ENCODE data around the gene ZNRD2.

The ZNRD2 gene

GRCh38 chr11:65574109-65574810 lies 4.0 kb downstream of the ZNRD2 start:
- DNase-seq, result peak; percentile 70 to 84

- DNase-seq, result no peak
Observed at GRCh38 chr11:65574811-65575567, 4.7 kb downstream of the ZNRD2 start.

GRCh38 chr11:65575568-65576231 lies 5.4 kb downstream of the ZNRD2 start, which contains the start of gene EHBP1L1:
Gene EHBP1L1 (plus strand): TSS chr11:65576053. CDS start chr11:65576303, 250 bp downstream.
- DNase-seq, result peak in 1 of 2 experiments; percentile 47

GRCh38 chr11:65576232-65576866 lies 6.1 kb downstream of the ZNRD2 start:
- DNase-seq, result no peak

DNA sequence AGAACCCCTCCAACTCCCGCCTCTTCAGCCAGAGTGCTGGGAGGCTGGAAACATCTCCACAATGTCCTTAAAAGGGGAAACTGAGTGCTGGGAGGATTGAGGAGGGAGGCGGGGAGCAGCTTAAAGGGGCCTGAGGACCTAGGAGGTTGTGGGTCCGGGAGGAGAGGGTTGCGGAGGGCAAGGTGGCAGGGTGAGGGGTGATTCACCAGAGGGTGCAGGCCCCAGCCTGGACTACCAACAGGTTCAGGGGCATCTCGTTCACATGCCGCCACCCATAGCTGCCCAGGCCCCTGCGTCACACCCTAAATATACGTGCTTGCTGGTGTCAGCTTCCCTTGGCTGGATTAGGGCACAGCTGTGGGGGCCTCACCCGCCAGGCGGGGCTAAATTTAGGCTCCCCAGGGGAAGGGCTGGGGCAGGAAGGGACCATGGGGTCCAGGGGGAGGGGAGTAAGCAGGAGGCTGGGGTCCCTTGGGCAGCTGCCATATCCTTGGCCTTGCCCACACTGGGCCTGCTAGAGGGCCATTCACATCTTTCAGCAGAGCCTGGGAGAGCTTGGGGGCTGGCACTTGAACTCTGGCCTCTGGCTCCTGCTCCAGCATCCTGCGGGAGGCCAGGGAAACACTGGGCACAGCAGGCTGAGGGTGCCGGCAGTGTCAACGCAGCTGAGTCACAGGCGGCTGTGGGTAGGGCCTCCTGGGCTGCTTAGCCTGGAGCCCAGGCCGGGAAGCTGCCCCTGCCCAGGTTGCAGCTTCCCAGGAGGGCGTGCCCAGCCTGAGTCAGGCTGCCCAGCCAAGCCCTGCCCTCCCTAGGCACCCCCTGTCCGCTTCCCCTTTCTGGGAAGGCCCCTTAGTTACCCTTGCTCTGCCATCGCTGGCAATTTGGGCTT lies 6.8 kb downstream of the ZNRD2 start:
- no peak for DNase-seq

DNA sequence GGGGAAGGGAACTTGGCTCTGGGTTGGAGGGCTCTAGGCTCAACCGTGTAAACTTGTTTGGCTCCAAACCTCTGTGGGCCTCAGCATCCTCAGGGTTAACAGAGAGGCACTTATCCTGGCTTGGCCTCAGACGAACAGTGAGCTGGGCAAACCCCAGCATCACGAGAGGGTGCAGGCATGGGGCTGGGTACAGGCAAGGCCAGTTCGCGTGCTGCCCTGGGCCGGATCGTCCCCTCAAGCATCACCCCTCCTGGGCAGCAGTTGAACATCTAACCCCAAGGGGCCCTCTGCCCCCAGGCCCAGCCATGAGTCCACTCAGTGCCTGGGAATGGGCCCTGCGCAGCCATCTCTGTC lies 7.5 kb downstream of the ZNRD2 start:
- DNase-seq, result no peak

GRCh38 chr11:65578134-65578533 lies 7.9 kb downstream of the ZNRD2 start:
- no peak for DNase-seq

DNA sequence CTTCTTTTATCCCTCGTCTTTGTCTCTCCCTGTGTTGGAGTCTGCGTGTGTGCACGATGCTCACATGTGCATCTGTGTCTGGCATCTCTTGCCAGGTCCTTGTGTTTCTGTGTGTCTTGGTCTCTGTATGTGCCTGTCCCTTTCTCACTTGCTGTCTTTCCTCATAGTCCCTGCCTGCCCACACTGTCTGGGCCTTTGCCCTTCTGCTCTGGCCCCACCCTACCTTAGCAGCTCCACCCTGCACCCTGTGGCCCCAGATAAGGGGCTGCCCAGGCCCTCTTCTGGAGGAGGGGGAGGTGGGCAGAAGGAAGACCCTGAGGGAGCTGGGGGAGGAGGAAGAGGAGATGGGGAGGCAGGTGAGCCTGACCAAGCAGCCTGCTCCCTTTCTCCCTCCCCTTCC lies 8.4 kb downstream of the ZNRD2 start:
- no peak for DNase-seq

- DNase-seq, result no peak
Observed at GRCh38 chr11:65579291-65579690, 9.0 kb downstream of the ZNRD2 start.

GRCh38 chr11:65580031-65580692 lies 9.9 kb downstream of the ZNRD2 start:
- no peak for DNase-seq

DNA sequence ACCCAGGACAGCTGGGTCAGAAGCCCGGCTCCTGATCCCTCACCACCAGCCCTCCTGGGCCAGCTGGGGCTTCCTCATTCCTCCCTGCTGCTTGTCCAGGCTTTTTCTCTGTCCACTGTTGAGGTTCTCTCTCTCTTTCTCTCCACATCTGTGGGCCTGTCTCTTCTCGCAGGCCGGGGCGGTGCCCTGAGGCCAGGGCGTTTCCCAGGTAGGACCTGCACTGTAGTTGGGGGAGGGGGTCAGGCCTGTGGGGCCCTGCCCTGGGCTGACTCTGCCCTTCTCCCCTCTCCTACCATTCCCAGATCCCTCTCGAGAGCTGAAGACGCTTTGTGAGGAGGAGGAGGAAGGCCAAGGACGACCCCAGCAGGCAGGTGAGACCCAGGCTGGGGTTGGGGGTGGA lies 10.5 kb downstream of the ZNRD2 start:
- DNase-seq, result no peak

DNA sequence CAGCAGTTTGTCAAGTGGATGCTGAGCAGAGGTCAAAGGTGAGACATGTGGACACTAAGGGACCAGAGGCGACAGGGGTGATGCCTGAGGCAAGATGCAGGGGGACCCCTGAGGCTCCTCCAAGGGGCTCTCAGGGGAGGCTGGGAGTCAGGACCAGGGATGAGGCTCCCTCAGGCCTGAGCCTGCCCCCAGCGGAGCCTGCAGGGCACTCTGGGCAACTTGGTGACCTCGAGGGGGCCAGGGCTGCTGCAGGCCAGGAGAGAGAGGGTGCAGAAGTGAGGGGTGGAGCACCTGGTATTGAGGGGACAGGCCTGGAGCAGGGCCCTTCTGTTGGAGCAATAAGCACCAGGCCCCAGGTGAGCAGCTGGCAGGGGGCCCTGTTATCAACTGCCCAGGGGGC lies 11.7 kb downstream of the ZNRD2 start:
- no peak for DNase-seq

- DNase-seq, result no peak
Observed at GRCh38 chr11:65583589-65583988, 13.3 kb downstream of the ZNRD2 start.

DNA sequence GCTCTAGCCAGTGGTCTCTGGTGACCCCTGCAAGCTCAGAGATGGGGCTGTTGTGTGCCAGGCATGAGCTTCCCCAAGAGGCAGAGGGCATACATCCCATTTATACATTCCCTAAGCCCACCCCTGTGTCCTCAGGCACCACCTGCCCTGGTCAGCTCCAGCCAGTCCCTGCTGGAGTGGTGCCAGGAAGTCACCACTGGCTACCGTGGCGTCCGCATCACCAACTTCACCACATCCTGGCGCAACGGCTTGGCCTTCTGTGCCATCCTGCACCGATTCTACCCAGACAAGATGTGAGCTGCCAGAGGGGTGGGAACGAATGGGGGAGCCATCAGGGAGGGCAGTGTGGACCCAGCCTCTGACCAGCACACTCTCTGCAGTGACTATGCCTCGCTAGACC lies 13.8 kb downstream of the ZNRD2 start:
- DNase-seq, result no peak

GRCh38 chr11:65584723-65585171 lies 14.5 kb downstream of the ZNRD2 start:
- no peak for DNase-seq

GRCh38 chr11:65585396-65586246 lies 15.3 kb downstream of the ZNRD2 start:
- no peak for DNase-seq

GRCh38 chr11:65586247-65586630 lies 16.0 kb downstream of the ZNRD2 start:
- no peak for DNase-seq

DNA sequence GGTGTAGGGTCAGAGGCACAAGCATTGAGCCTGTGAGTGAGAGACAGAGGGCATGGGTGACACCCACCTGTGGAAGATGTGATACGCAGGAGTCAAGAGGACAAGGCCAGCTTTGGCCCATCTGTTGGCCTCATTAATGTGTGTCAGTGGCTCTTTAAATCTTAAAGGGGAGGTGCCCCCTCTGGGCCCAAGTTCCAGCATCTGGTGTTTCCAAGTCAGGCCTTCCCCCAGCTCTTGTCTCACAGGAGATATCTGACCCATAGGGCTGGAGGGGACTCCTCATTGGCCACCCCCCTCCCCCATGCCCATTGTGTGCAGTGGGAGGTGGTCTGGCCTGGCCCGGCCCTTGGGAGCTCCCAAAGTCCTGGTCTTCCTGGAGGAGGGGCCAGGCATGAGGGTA lies 16.4 kb downstream of the ZNRD2 start:
- no peak for DNase-seq

GRCh38 chr11:65588199-65589054 lies 18.1 kb downstream of the ZNRD2 start:
- no peak for DNase-seq
